DOHH2 (cell line): ENCODE measurements around the gene TSHZ1.

Experiments
- H3F3A ChIP-seq: fragments of 200-600 bp; sonication (generic), shearing (Covaris generic); 2 replicates; pipeline ENCODE4 v1.6.0; 2016; ENCODE audit warnings: antibody characterized with exemption, mild to moderate bottlenecking; ENCODE audit not compliant: control insufficient read depth, insufficient read depth
- H3K27ac ChIP-seq: fragments of 200-600 bp; sonication (generic); 2 replicates; pipeline ENCODE4 v1.5.1; 2014; ENCODE audit warnings: low read depth, mild to moderate bottlenecking, low read length, moderate library complexity
- H3K27me3 ChIP-seq: fragments of 200-600 bp; sonication (generic); 2 replicates; pipeline ENCODE4 v1.6.1; 2014; ENCODE audit warnings: mild to moderate bottlenecking, low read length, mixed read lengths; ENCODE audit not compliant: control insufficient read depth
- H3K36me3 ChIP-seq: fragments of 200-600 bp; sonication (generic); 2 replicates; pipeline ENCODE4 v1.6.1; 2014; ENCODE audit warnings: mild to moderate bottlenecking, low read length, moderate library complexity, mixed read lengths; ENCODE audit not compliant: control insufficient read depth
- H3K4me1 ChIP-seq: fragments of 200-600 bp; sonication (generic); 2 replicates; pipeline ENCODE4 v1.6.1; 2014; ENCODE audit warnings: mild to moderate bottlenecking, low read length, mixed read lengths; ENCODE audit not compliant: control insufficient read depth
- H3K4me2 ChIP-seq: fragments of 200-600 bp; sonication (generic); 2 replicates; pipeline ENCODE4 v1.6.0; 2014; ENCODE audit warnings: mild to moderate bottlenecking, low read length, moderate library complexity
- H3K4me3 ChIP-seq: fragments of 200-600 bp; sonication (generic); 2 replicates; pipeline ENCODE4 v1.5.1; 2014; ENCODE audit warnings: mild to moderate bottlenecking, low read length, mixed read lengths
- H3K79me2 ChIP-seq: fragments of 200-600 bp; sonication (generic); 2 replicates; pipeline ENCODE4 v1.6.1; 2014; ENCODE audit warnings: mild to moderate bottlenecking, low read length, mixed read lengths; ENCODE audit not compliant: control insufficient read depth
- H3K9me2 ChIP-seq: fragments of 200-600 bp; sonication (generic); replicated peaks from 2 replicates; pipeline ENCODE4 v1.6.1; 2014; ENCODE audit warnings: mild to moderate bottlenecking, low read length, mixed read lengths; ENCODE audit not compliant: control insufficient read depth
- H3K9me3 ChIP-seq: fragments of 200-600 bp; sonication (generic); 2 replicates; pipeline ENCODE4 v1.6.1; 2014; ENCODE audit warnings: antibody characterized with exemption, low read length, mixed read lengths; ENCODE audit not compliant: control insufficient read depth, insufficient read depth
- H4K20me1 ChIP-seq: fragments of 200-600 bp; sonication (generic); 2 replicates; pipeline ENCODE4 v1.6.0; 2014; ENCODE audit warnings: low read depth, mild to moderate bottlenecking, antibody characterized with exemption, low read length, moderate library complexity; ENCODE audit not compliant: control insufficient read depth, insufficient read depth
- CTCF ChIP-seq: fragments of 200-600 bp; sonication (generic); IDR thresholded peaks from one replicate; pipeline ENCODE4 v1.5.1; 2014; ENCODE audit warnings: antibody characterized with exemption, mild to moderate bottlenecking, low read depth, low read length; ENCODE audit not compliant: poor library complexity, severe bottlenecking
- EZH2phosphoT487 ChIP-seq: fragments of 200-600 bp; sonication (generic); IDR thresholded peaks from 2 replicates; pipeline ENCODE4 v1.6.1; 2017; ENCODE audit warnings: borderline replicate concordance, mild to moderate bottlenecking, antibody characterized with exemption, low read length, moderate library complexity, mixed read lengths

Gene TSHZ1

GRCh38 chr18:75205514-75206132 is 5.0 kb upstream of the TSHZ1 start:
- Histone ChIP-seq H3K4me2 (no peak overlapping the region), H3K9me3 (no peaks in the 10 kb centered on the region), H3K4me3 (no peak overlapping the region), H3K27me3 (peaks cover 11% of the 10 kb centered on the region), H3K79me2 (peaks cover 51% of the 10 kb centered on the region), H3K9me2 (no peaks in the 10 kb centered on the region), H3F3A (peaks cover 21% of the 10 kb centered on the region), H3K4me1 (peaks cover 23% of the 10 kb centered on the region), H3K27ac (no peak overlapping the region), H3K36me3 (peaks cover 13% of the 10 kb centered on the region), H4K20me1 (peaks cover 10% of the 10 kb centered on the region; the same call in 1 of the 2 replicates)
- no peak for TF ChIP-seq EZH2phosphoT487
- no peak for TF ChIP-seq CTCF

DNA sequence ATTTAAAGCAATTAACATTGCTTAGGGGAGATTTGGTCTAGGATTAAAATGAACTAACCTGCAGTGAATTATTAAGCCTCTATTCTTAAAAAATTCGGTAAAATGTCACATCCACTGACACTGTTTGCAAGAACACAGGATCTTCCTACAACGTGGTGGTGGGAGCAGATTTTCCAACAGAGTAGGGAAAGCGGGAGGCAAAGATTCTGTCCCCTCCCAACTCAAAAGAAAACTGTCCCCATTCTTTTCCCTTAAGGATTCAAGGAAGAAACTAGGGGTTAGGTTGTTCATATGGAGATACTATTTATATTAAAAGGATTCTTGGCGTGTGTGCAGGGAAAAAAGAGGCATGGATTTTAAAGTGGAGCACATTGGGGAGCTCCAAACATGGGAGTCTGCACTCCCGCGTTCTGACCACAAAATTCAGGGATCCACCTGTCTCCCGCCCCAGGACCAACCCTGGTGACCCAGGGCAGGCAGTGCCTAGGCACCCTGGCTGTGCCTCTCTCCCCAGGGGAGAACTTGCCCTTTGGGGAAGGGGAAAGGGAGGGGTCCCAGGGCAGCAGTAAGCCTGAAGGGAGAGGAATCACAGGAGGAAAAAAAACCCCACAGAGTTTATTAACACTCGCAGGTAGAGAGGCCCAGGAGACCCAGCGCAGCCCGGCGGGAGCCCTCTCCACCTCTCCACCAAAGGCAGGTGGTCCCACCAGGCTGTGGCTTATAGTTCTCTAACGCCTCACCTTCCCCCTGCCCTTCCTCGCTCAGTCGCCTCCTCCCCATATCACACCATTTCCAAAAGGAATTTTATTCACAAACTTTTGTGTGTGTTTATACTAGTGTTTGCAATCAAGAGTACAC is 3.9 kb upstream of the TSHZ1 start:
- Histone ChIP-seq H3K27me3 (peaks cover 11% of the 10 kb centered on the region), H3K27ac (no peak overlapping the region), H3K4me1 (peaks cover 23% of the 10 kb centered on the region), H3K36me3 (peaks cover 5% of the 10 kb centered on the region; the same call in 1 of the 2 replicates), H3K9me3 (no peaks in the 10 kb centered on the region), H3K4me2 (peak overlapping the region; percentile 84), H3F3A (peaks cover 21% of the 10 kb centered on the region), H3K4me3 (peak overlapping the region; percentile 92; the same call in 1 of the 2 replicates), H3K79me2 (peaks cover 56% of the 10 kb centered on the region), H3K9me2 (no peaks in the 10 kb centered on the region), H4K20me1 (peaks cover 10% of the 10 kb centered on the region; the same call in 1 of the 2 replicates)
- no peak for TF ChIP-seq CTCF
- TF ChIP-seq EZH2phosphoT487: no peak

DNA sequence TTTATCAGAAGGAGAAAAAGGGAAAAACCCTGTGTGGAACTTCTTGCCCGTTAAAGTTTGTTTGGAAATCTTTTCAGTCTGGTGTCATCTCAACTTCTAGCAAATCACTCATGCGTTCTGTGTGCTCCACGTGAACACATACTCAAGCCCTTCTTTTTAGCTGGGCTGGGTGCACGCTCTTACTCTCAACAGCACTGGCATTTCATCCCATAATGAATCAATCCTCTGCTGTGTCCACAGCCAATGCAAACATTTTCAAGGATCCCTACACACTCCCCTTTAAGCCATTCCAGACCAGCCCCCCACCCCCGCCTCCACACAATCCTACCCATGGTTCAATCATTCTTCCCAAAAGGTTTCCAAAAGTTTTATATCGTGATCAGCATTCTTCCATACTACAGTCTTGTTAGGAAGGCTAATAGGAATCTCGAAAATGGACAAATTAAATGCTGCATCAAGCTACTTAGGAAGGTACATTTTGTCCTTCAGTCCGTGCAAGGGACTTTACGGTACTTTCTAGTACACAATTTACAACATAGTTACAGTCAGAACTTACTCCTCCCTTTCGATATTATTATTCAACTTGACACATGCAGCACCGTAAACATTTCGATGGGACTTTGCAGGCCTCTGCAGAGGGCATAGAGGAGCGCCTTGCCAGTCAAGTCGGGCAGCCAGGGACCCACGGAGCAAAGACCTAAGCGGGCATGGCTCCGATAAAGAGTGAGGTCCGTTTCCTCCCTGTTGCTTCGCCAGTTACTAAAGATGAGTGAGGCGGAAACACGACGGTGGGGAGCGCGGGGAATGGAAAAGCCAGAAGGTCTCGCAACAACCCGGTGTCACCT is 3.1 kb upstream of the TSHZ1 start:
- peaks cover 28% of the 10 kb centered on the region for H3K4me1 ChIP-seq

More for the DNA sequence above, 3.1 kb upstream of the TSHZ1 start:
- H3K27me3 ChIP-seq: peaks cover 11% of the 10 kb centered on the region
- H3K27ac ChIP-seq: no peak overlapping the region
- H3K4me3 ChIP-seq: peak overlapping the region; percentile 92
- H3F3A ChIP-seq: peaks cover 21% of the 10 kb centered on the region
- peaks cover 11% of the 10 kb centered on the region; the same call in 1 of the 2 replicates for H4K20me1 ChIP-seq
- no peaks in the 10 kb centered on the region for H3K36me3 ChIP-seq
- no peaks in the 10 kb centered on the region for H3K9me2 ChIP-seq
- TF ChIP-seq CTCF: no peak
- H3K79me2 ChIP-seq: peaks cover 61% of the 10 kb centered on the region
- no peaks in the 10 kb centered on the region for H3K9me3 ChIP-seq
- H3K4me2 ChIP-seq: peak overlapping the region; percentile 84
